K562 (cell line): ENCODE results near the gene TXK. TPM values are rescaled to one million over a fixed set of nuclear protein-coding genes. Genes with fewer than 3 reads are reported as not detected.

Source experiments
- ATAC-seq: fragments of 200-7000 bp; cut with Tn5 transposase; 3 replicates; pipeline ENCODE4 v1.9.1; 2020; ENCODE audit warnings: moderate library complexity
- BruUV-seq: library from RNA; stranded (reverse); fragments of 400-500 nt; replicated peaks from 2 replicates; lab custom pipeline; 2021; lab: Mats Ljungman, UMichigan
- CTCF ChIA-PET: fragments of 300-600 bp; formaldehyde crosslinking; extraction: SDS; loops from one replicate; lab custom pipeline; 2021; ENCODE audit warnings: low intra/inter-chr PET ratio; lab: Yijun Ruan, JAX
- POLR2A ChIA-PET: fragments of 300-600, 350-650 bp; sonication (Branson Sonifier 250); formaldehyde crosslinking; extraction: SDS; loops from one replicate; lab custom pipeline; 2021; ENCODE audit warnings: antibody characterized with exemption, inconsistent platforms; lab: Yijun Ruan, JAX
- DNase-seq, 4 experiments: peaks; one replicate each; pipeline versions ENCODE4 v3.0.0 to v3.0.0-alpha.2; 2011 to 2018; ENCODE audit warnings: low spot score in 3 of 4, mixed read lengths in 3 of 4; ENCODE audit errors: extremely low read depth in 1 of 4
- FAIRE-seq: peaks from 2 replicates; lab custom pipeline; 2011; peaks lifted over from hg19 to GRCh38; lab: Jason Lieb, UNC
- H2AFZ ChIP-seq: 2 replicates; pipeline ENCODE4 v1.6.0; 2011; ENCODE audit warnings: low read depth, low read length, control low read depth, inconsistent platforms
- H3K27ac ChIP-seq: fragments of 200-600 bp; 3 replicates; pipeline ENCODE4 v1.8.0; 2011; ENCODE audit warnings: low read depth, mild to moderate bottlenecking, control low read depth, inconsistent platforms, low read length, moderate library complexity, mixed read lengths; ENCODE audit errors: extremely low read depth
- H3K27me3 ChIP-seq, 2 experiments: fragments of 300-600 bp in 1 of 2; 2 replicates in 1 of 2; 3 replicates in 1 of 2; pipeline versions ENCODE4 v1.6.0 to v1.8.0; 2011; ENCODE audit warnings: inconsistent platforms in 2 of 2, low read length in 2 of 2, mild to moderate bottlenecking in 1 of 2, mixed read lengths in 1 of 2, moderate library complexity in 1 of 2; ENCODE audit not compliant: control insufficient read depth in 2 of 2, insufficient read depth in 2 of 2
- H3K36me3 ChIP-seq: fragments of 300-600 bp; 3 replicates; pipeline ENCODE4 v1.8.0; 2011; ENCODE audit warnings: mild to moderate bottlenecking, low read length, inconsistent platforms; ENCODE audit not compliant: control insufficient read depth, insufficient read depth
- H3K4me1 ChIP-seq, 2 experiments: fragments of 200-600 bp in 1 of 2; replicated peaks in 1 of 2; 2 replicates in 1 of 2; 3 replicates in 1 of 2; pipeline versions ENCODE4 v1.5.1 to v1.8.0; 2011; ENCODE audit warnings: inconsistent platforms in 2 of 2, low read length in 2 of 2, mild to moderate bottlenecking in 1 of 2, mixed read lengths in 1 of 2, moderate library complexity in 1 of 2; ENCODE audit not compliant: control insufficient read depth in 2 of 2, insufficient read depth in 2 of 2
- H3K4me2 ChIP-seq: 2 replicates; pipeline ENCODE4 v1.6.1; 2011; ENCODE audit warnings: low read length, control low read depth, inconsistent platforms, mixed read lengths; ENCODE audit not compliant: insufficient read depth
- H3K4me3 ChIP-seq: fragments of 200-600 bp; sonication (generic), shearing (Covaris generic); 2 replicates; pipeline ENCODE4 v1.5.1; 2016; ENCODE audit warnings: control low read depth, inconsistent platforms
- H3K79me2 ChIP-seq: fragments of 200-600 bp; 3 replicates; pipeline ENCODE4 v1.8.0; 2011; ENCODE audit warnings: low read length, inconsistent platforms; ENCODE audit not compliant: control insufficient read depth, insufficient read depth
- H3K9ac ChIP-seq, 2 experiments: 2 replicates each; pipeline versions ENCODE4 v1.6.0 to v1.6.1; 2011; ENCODE audit warnings: low read depth in 2 of 2, low read length in 2 of 2, control low read depth in 1 of 2, inconsistent platforms in 1 of 2, mild to moderate bottlenecking in 1 of 2, mixed read lengths in 1 of 2; ENCODE audit not compliant: insufficient read depth in 1 of 2
- H3K9me1 ChIP-seq: one replicate; pipeline ENCODE4 v1.6.0; 2011; ENCODE audit warnings: inconsistent platforms, mild to moderate bottlenecking, low read length, moderate library complexity; ENCODE audit not compliant: control insufficient read depth, insufficient read depth
- H3K9me3 ChIP-seq: replicated peaks from 2 replicates; pipeline ENCODE4 v1.5.1; 2011; ENCODE audit warnings: low read depth, low read length, inconsistent platforms; ENCODE audit not compliant: control insufficient read depth, insufficient read depth
- H4K20me1 ChIP-seq: replicated peaks from 2 replicates; pipeline ENCODE4 v1.6.1; 2011; ENCODE audit warnings: low read length, inconsistent platforms, mixed read lengths; ENCODE audit not compliant: control insufficient read depth, insufficient read depth
- ARID1B ChIP-seq: fragments of 450-650 bp; IDR thresholded peaks from 2 replicates; pipeline ENCODE4 v1.6.1; 2016; ENCODE audit warnings: antibody characterized with exemption, mild to moderate bottlenecking, inconsistent platforms
- BDP1 ChIP-seq: IDR thresholded peaks from 3 replicates; pipeline ENCODE4 v1.6.1; 2011; ENCODE audit not compliant: insufficient read length, insufficient read depth
- ERF ChIP-seq: fragments of 450-650 bp; formaldehyde crosslinking; IDR thresholded peaks from 2 replicates; pipeline ENCODE4 v1.4.0; 2020; ENCODE audit warnings: mild to moderate bottlenecking, mixed read lengths
- FOXJ2 ChIP-seq: fragments of 200-800 bp; sonication (Bioruptor generic); IDR thresholded peaks from 2 replicates; pipeline ENCODE4 v1.6.1; 2016; ENCODE audit warnings: missing genetic modification characterization, missing compliant biosample characterization
- GABPA ChIP-seq: fragments of 200-800 bp; sonication (Bioruptor generic); conservative IDR thresholded peaks from 2 replicates; pipeline ENCODE4 v1.6.1; 2016; ENCODE audit warnings: low read depth, missing genetic modification characterization, missing compliant biosample characterization
- KDM2B ChIP-seq: fragments of 250-450 bp; sonication (Bioruptor Pico); IDR thresholded peaks from 2 replicates; pipeline ENCODE4 v1.8.0; 2021; ENCODE audit warnings: mild to moderate bottlenecking, moderate library complexity
- MEF2D ChIP-seq: conservative IDR thresholded peaks from 2 replicates; pipeline ENCODE4 v1.6.1; 2016; ENCODE audit warnings: low read depth, missing genetic modification characterization, missing compliant biosample characterization
- NR3C1 ChIP-seq: sonication (generic); formaldehyde crosslinking; IDR thresholded peaks from 2 replicates; pipeline ENCODE4 v1.8.1; 2022; ENCODE audit warnings: missing genetic modification reagents
- SP2 ChIP-seq: IDR thresholded peaks from 2 replicates; pipeline ENCODE4 v1.6.1; 2011; ENCODE audit warnings: mild to moderate bottlenecking, low read depth, low read length, moderate library complexity; ENCODE audit not compliant: poor library complexity, severe bottlenecking; ENCODE audit errors: extremely low read depth
- ZBTB17 ChIP-seq: fragments of 450-650 bp; formaldehyde crosslinking; IDR thresholded peaks from 2 replicates; pipeline ENCODE4 v1.4.0; 2020; ENCODE audit warnings: mild to moderate bottlenecking
- ZFP36 ChIP-seq: fragments of 150-350 bp; IDR thresholded peaks from 2 replicates; pipeline ENCODE4 v1.6.1; 2018; ENCODE audit warnings: low read length, low read depth; ENCODE audit not compliant: partially characterized antibody
- ZNF583 ChIP-seq: fragments of 250-450 bp; sonication (Bioruptor Pico); IDR thresholded peaks from 2 replicates; pipeline ENCODE4 v1.4.0; 2020
- ZNF766 ChIP-seq: fragments of 200-800 bp; sonication (Bioruptor generic); conservative IDR thresholded peaks from 2 replicates; pipeline ENCODE4 v1.6.1; 2016; ENCODE audit warnings: missing genetic modification characterization, missing compliant biosample characterization
- WGBS: fragments of 100-300 bp; shearing (Covaris generic); methylation state at CpG from one replicate; pipeline ENCODE4 v1.1.6; 2016; ENCODE audit warnings: low coverage, mixed read lengths; ENCODE audit not compliant: insufficient coverage; ENCODE audit errors: missing lambda C conversion rate; 5-methylcytosine and 5-hydroxymethylcytosine counted together
- in situ Hi-C: fragments of 300-500 bp; cut with MboI; formaldehyde crosslinking; loops from 4 replicates; pipeline ENCODE4 v1.15.0; 2018; ENCODE audit warnings: inconsistent platforms, mixed read lengths
- intact Hi-C: fragments of 100-400 bp; cut with micrococcal nuclease; formaldehyde crosslinking; loops from 2 replicates; pipeline ENCODE4 v1.14.2; 2022
- polyA plus RNA-seq, 8 experiments: library from polyadenylated mRNA; depleted of rRNA in 4 of 8; stranded (reverse) in 5 of 8; unstranded in 3 of 8; fragments of >200 nt; fragmentation: Nextera tagmentation in 2 of 8; fragmentation: Illumina TruSeq in 1 of 8; extraction: Ambion mirVana in 2 of 8; extraction: Trizol in 1 of 8; gene quantifications; 2 replicates each; pipeline versions ENCODE4 v1.2.1 to v1.2.3, GENCODE V29; 2011 to 2014; ENCODE audit warnings: inconsistent platforms in 1 of 8, missing spikeins in 1 of 8
- total RNA-seq, 7 experiments: library from RNA; depleted of rRNA in 6 of 7; stranded (reverse); fragments of >200 nt in 6 of 7; fragmentation: Illumina TruSeq in 2 of 7; extraction: Trizol in 2 of 7; gene quantifications; 2 replicates each; pipeline versions ENCODE4 v1.2.1 to v1.2.3, GENCODE V29; 2011 to 2021; ENCODE audit warnings: low replicate concordance in 1 of 7
- TF ChIP-seq, protein P1 (sequence below): fragments of 200-600 bp; sonication (generic); IDR thresholded peaks from one replicate; pipeline ENCODE4 v1.6.1; 2012; ENCODE audit warnings: mild to moderate bottlenecking, low read depth, low read length, inconsistent platforms

The TXK gene
- total and polyA plus RNA-seq, 9 of the 15 experiments (the other 6 are each of a cell fraction or from before 2014, with no cell fraction given) = 0.24 to 1.1 (median 0.45) TPM; not detected in 1

DNA sequence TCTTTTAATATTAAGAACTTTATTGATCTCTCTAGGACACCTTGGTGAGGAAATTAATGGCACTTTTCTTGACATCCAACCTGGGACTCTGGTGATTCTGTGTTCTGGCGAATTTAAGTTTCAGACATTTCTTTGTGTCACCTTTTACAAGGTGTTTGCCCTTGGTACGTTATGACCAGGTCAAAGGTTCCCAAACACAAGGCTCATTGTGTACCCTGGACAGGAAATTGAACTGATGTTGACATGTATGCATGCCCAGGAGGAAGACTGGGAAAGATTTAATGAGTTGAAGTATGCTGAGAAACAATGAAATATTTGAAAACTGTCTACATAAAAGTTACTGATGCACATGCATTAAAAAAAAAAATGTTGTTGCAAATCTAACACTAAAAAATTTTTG is 95.4 kb downstream of the TXK start:
- FAIRE-seq = no peak
- Histone ChIP-seq H3K4me2 (no peak overlapping the region), H3K27me3 (peaks cover 7 to 9% of the 10 kb centered on the region in 2 experiments; a peak in 3 of 5 replicates), H3K9me1 (no peaks in the 10 kb centered on the region), H3K79me2 (no peaks in the 10 kb centered on the region), H3K36me3 (no peaks in the 10 kb centered on the region), H3K4me1 (no peaks in the 10 kb centered on the region), H4K20me1 (no peaks in the 10 kb centered on the region), H3K27ac (no peak overlapping the region), H3K9me3 (no peaks in the 10 kb centered on the region), H3K4me3 (no peak overlapping the region), H3K9ac (no peak overlapping the region), H2AFZ (no peak overlapping the region)
- ATAC-seq = no peak
- in situ Hi-C loops = no loop called here
- 0% methylated on average over 2 of the region's 2 CpGs for WGBS
- no TSS peak for BruUV-seq
- POLR2A ChIA-PET = interaction anchor here (1.1 kb wide), 1 partner anchor 8 kb away, joined by 3 read pairs; no protein-coding TSS in a partner anchor
- intact Hi-C loops = no loop called here
- no peak for DNase-seq
- CTCF ChIA-PET = no interaction called here
- no peak for TF ChIP-seq ZBTB17
- TF ChIP-seq, protein P1, sequence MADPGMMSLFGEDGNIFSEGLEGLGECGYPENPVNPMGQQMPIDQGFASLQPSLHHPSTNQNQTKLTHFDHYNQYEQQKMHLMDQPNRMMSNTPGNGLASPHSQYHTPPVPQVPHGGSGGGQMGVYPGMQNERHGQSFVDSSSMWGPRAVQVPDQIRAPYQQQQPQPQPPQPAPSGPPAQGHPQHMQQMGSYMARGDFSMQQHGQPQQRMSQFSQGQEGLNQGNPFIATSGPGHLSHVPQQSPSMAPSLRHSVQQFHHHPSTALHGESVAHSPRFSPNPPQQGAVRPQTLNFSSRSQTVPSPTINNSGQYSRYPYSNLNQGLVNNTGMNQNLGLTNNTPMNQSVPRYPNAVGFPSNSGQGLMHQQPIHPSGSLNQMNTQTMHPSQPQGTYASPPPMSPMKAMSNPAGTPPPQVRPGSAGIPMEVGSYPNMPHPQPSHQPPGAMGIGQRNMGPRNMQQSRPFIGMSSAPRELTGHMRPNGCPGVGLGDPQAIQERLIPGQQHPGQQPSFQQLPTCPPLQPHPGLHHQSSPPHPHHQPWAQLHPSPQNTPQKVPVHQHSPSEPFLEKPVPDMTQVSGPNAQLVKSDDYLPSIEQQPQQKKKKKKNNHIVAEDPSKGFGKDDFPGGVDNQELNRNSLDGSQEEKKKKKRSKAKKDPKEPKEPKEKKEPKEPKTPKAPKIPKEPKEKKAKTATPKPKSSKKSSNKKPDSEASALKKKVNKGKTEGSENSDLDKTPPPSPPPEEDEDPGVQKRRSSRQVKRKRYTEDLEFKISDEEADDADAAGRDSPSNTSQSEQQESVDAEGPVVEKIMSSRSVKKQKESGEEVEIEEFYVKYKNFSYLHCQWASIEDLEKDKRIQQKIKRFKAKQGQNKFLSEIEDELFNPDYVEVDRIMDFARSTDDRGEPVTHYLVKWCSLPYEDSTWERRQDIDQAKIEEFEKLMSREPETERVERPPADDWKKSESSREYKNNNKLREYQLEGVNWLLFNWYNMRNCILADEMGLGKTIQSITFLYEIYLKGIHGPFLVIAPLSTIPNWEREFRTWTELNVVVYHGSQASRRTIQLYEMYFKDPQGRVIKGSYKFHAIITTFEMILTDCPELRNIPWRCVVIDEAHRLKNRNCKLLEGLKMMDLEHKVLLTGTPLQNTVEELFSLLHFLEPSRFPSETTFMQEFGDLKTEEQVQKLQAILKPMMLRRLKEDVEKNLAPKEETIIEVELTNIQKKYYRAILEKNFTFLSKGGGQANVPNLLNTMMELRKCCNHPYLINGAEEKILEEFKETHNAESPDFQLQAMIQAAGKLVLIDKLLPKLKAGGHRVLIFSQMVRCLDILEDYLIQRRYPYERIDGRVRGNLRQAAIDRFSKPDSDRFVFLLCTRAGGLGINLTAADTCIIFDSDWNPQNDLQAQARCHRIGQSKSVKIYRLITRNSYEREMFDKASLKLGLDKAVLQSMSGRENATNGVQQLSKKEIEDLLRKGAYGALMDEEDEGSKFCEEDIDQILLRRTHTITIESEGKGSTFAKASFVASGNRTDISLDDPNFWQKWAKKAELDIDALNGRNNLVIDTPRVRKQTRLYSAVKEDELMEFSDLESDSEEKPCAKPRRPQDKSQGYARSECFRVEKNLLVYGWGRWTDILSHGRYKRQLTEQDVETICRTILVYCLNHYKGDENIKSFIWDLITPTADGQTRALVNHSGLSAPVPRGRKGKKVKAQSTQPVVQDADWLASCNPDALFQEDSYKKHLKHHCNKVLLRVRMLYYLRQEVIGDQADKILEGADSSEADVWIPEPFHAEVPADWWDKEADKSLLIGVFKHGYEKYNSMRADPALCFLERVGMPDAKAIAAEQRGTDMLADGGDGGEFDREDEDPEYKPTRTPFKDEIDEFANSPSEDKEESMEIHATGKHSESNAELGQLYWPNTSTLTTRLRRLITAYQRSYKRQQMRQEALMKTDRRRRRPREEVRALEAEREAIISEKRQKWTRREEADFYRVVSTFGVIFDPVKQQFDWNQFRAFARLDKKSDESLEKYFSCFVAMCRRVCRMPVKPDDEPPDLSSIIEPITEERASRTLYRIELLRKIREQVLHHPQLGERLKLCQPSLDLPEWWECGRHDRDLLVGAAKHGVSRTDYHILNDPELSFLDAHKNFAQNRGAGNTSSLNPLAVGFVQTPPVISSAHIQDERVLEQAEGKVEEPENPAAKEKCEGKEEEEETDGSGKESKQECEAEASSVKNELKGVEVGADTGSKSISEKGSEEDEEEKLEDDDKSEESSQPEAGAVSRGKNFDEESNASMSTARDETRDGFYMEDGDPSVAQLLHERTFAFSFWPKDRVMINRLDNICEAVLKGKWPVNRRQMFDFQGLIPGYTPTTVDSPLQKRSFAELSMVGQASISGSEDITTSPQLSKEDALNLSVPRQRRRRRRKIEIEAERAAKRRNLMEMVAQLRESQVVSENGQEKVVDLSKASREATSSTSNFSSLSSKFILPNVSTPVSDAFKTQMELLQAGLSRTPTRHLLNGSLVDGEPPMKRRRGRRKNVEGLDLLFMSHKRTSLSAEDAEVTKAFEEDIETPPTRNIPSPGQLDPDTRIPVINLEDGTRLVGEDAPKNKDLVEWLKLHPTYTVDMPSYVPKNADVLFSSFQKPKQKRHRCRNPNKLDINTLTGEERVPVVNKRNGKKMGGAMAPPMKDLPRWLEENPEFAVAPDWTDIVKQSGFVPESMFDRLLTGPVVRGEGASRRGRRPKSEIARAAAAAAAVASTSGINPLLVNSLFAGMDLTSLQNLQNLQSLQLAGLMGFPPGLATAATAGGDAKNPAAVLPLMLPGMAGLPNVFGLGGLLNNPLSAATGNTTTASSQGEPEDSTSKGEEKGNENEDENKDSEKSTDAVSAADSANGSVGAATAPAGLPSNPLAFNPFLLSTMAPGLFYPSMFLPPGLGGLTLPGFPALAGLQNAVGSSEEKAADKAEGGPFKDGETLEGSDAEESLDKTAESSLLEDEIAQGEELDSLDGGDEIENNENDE = no peak
- TF ChIP-seq FOXJ2 (tag) = no peak
- no peak for TF ChIP-seq ZNF583 (CRISPR knock-in tag)
- no peak for TF ChIP-seq GABPA
- no peak for TF ChIP-seq SP2
- no peak for TF ChIP-seq ERF (CRISPR knock-in tag)
- no peak for TF ChIP-seq KDM2B (CRISPR knock-in tag)
- no peak for TF ChIP-seq NR3C1 (CRISPR knock-in tag)
- TF ChIP-seq MEF2D = no peak
- no peak for TF ChIP-seq BDP1
- TF ChIP-seq ARID1B = no peak
- no peak for TF ChIP-seq ZFP36
- no peak for TF ChIP-seq ZNF766
